GM18505 (cell line): Measurements from ENCODE around the gene TRAF6.
"Not testable (repeated sequence)": the region's sequence is repeated elsewhere in the genome, so short reads cannot be mapped to it uniquely, and the experiment has no call there.

Source experiments
- ATAC-seq: cut with Tn5 transposase; IDR thresholded peaks from one replicate; pipeline ENCODE4 v1.9.1; 2021; ENCODE audit not compliant: unreplicated experiment
- POLR2A ChIP-seq: IDR thresholded peaks from 4 replicates; pipeline ENCODE4 v1.6.1; 2011; ENCODE audit warnings: borderline replicate concordance; ENCODE audit not compliant: insufficient read depth, insufficient read length; ENCODE audit errors: extremely low read depth

Gene TRAF6

GRCh38 chr11:36508743-36509142 is 1.3 kb downstream of the TRAF6 start:
- ATAC-seq: no peak

DNA sequence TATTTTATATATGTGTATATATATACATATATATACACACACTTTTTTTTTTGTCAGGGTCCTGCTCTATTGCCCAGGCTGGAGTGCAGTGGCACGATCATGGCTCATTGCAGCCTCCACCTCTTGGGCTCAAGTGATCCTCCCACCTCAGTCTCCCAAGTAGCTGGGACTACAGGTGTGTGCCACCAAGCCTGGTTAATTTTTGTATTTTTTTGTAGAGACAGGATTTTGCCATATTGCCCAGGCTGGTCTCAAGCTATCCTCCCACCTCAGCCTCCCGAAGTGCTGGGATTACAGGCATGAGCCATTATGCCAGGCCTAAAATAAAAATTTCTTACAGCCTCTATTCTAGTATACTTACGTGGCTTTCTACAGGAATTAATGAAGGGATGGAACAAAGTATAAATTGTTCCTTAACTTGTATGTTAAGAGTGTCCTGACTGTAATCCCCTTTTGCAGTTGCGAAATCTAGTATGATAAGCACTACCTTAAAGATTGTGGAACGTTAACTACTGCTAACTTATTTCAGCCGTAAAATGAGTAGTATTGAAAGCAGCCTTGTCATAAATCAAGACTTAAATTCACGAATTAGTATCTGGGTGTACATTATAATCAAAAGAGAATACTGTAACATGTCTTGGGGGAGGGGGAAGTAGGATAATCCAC is 2.1 kb downstream of the TRAF6 start:
- no peak for ATAC-seq
- TF ChIP-seq POLR2A: no peak

More at GRCh38 chr11:36508743-36509142, 1.3 kb downstream of the TRAF6 start:
- no peak for TF ChIP-seq POLR2A

- TF ChIP-seq POLR2A: no peak
- no peak for ATAC-seq
Measured at GRCh38 chr11:36501236-36501635, 8.8 kb downstream of the TRAF6 start.

- no peak for TF ChIP-seq POLR2A
- ATAC-seq: peak; percentile 94
Measured at GRCh38 chr11:36500315-36500721, 9.8 kb downstream of the TRAF6 start.

DNA sequence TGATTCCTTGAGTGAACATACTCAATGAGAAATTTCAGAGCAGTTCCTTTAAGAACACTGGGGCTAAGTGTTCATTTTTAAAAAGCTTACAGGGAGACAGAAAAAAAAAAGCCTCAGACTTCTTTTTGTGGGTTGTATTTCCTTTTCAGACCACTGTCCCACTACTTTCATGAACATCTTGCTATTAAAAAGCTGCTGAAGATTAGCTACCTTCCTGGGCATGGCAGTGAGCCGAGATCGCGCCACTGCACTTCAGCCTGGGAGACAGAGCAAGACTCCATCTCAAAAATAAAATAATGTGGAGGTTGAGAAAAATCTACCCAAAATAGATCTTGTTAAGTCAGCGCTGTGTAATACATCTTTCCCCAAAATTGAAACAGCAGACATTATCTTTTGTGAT is 10.8 kb downstream of the TRAF6 start:
- no peak for ATAC-seq
- TF ChIP-seq POLR2A: no peak

DNA sequence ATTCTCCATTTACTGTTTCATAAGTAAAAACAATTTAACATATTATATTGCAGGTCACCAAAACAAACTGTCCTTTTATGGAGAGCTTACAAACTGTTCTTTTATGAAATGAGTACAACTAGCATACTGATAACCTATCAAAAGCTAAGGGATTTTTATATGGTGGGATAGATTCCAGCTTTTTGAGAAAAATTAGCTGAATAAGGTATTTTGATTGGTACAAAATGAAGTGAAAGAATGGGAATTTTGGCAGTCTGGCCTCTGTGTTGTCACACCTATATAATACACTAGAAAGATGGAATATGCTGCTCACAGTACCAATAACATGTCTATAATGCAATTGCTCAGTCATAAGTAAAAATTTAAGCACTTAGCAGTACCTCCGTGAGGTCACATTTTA is 11.4 kb downstream of the TRAF6 start:
- ATAC-seq: no peak
- no peak for TF ChIP-seq POLR2A

- no peak for ATAC-seq
- no peak for TF ChIP-seq POLR2A
Measured at GRCh38 chr11:36493332-36493731, 16.7 kb downstream of the TRAF6 start.

DNA sequence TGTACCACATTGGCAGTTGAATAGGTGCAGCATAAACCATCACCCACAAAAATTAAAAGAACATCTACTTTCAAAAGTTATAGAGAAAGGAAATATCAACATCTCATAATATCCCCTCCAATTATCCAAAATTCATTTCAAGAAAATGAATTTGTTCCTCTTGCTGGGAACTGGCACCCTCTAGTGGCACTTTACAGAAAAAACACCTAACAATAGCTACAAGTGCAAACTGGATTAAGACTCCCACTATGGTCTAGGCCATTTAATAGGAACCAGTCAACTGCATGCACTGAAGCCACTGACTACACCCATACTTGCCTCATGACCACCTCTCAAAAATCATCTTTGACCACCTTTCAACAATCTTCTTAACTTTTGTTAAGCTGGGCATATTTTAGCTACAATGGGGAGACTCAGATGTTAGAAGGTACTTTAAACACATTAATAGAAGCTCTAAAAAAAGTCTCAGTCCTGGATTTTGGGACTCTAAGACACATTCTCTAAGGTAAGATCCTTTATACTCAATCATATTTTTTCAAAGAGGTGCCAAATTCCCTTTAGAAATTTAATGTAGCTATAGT is 17.3 kb downstream of the TRAF6 start:
- TF ChIP-seq POLR2A: no peak
- no peak for ATAC-seq

GRCh38 chr11:36490026-36490806 is 19.9 kb downstream of the TRAF6 start:
- no peak for ATAC-seq
- no peak for TF ChIP-seq POLR2A

DNA sequence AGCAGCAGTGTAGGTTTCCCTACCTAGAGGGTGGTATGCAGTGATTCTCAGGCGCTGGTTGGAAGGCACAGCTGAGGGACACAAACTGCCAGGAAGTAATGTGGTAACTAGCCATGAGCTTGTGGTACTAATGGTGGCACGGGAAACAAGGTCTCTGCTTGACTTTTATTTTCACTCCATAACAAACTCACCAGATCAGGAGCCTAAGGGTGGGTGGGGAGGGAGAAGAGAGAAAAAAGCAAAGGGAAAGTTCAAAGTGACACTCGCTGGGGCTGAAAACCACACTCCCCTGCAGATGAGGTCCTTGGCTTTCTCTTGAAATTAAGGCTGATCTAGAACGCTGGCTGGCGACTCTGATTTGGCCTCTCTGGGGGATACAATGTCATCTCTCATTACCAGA is 22.0 kb downstream of the TRAF6 start:
- ATAC-seq: no peak
- TF ChIP-seq POLR2A: no peak

DNA sequence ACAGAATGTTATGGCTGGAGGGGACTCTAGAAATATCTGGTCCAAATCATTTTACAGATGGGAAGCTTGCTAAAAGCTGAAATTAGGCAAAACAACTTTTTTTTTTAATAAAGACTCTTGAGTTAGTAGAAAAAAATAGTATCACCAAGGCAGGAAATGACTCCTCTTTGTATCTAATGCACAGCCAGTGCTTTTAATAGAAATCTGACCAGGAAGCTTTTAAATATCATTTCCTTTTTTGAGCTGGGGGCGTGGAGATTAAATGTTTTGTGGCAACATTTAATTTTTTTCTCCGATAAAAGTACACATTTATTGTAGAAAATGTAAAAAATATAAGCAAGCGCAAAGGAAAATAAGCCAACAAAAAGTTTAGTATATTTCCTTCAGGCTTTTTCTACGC is 22.5 kb downstream of the TRAF6 start:
- no peak for TF ChIP-seq POLR2A
- no peak for ATAC-seq

GRCh38 chr11:36485298-36486002 is 24.6 kb downstream of the TRAF6 start:
- TF ChIP-seq POLR2A: no peak
- no peak for ATAC-seq

- ATAC-seq: not testable (repeated sequence)
Measured at GRCh38 chr11:36483042-36483441, 27.0 kb downstream of the TRAF6 start.
